NAMALWA (cell line): Measurements from ENCODE around the gene ABL2.
"Not testable (repeated sequence)": the region's sequence is repeated elsewhere in the genome, so short reads cannot be mapped to it uniquely, and the experiment has no call there.

Source experiments
- DNase-seq: peaks from one replicate; pipeline ENCODE4 v3.0.0-alpha.2; 2015; ENCODE audit warnings: low spot score

The ABL2 gene

GRCh38 chr1:179135168-179135567, 94.3 kb downstream of the ABL2 start:
- not testable (repeated sequence) for DNase-seq

DNA sequence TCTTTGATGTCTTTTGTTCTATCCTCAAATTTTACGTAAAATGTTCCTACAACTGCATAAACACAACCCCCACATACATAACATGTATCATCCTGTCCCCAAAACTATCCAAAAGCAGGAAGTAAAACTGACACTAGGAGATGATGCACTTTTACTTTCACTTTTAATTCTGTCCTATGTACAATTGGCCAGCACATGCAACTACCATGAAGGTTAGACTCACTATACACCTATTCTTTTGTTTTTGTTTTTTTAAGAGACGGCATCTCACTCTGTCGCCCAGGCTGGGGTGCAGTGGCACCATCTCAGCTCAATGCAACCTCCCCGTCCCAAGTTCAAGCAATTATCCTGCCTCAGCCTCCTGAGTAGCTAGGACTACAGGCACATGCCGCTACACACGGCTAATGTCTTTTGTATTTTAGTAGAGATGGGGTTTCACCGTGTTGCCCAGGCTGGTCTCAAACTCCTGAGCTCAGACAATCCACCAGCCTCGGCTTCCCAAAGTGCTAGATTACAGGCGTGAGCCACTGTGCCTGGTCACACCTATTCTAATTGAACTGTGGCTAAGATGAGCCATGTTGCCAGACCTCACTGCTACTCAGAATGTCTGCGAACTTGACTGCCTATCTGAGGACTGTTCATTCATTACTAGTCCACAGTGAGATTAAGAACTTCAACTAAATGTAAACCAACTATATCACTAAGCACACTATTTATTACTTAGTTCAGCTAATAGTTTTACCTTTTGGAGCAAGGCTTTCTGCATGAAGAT, 99.6 kb downstream of the ABL2 start:
- DNase-seq, result peak; percentile 87

DNA sequence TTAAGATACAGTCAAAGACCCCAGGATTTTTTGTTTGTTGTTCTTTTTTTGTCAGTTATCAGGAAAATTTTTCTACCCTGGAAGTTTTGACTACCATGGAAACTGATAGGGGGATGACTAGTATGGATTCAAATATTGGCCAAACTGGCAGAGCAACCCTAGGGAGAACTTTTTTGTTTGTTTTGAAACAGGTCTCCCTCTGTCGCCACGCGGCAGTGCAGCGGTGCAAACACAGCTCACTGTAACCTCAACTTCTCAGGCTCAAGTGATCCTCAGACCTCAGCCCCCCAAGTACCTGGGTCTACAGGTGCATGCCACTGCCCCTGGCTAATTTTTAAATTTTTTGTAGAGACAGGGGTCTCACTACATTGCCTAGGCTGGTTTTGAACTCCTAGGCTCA, 101.0 kb downstream of the ABL2 start:
- no peak for DNase-seq

- no peak for DNase-seq
Observed at GRCh38 chr1:179127163-179127895, 102.1 kb downstream of the ABL2 start.

- DNase-seq, result no peak
Observed at GRCh38 chr1:179126338-179127060, 103.0 kb downstream of the ABL2 start.

DNA sequence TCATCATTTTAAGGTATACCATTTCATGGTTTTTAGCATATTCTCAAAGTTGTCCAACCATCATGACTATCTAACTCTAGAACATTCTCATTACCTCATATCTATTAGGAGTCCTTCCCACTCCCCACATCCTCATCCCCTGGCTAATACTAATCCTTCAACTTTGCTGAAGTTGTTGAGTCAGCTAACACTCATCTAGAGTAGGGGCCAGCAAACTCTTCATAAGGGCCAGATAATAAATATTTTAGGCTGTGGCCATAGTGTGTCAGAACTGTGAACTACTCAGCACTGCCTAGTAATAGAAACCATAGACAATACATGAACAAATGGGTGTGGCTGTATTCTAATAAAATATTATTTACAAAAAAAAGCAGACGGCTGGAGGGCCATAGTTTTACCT, 104.6 kb downstream of the ABL2 start:
- no peak for DNase-seq

DNA sequence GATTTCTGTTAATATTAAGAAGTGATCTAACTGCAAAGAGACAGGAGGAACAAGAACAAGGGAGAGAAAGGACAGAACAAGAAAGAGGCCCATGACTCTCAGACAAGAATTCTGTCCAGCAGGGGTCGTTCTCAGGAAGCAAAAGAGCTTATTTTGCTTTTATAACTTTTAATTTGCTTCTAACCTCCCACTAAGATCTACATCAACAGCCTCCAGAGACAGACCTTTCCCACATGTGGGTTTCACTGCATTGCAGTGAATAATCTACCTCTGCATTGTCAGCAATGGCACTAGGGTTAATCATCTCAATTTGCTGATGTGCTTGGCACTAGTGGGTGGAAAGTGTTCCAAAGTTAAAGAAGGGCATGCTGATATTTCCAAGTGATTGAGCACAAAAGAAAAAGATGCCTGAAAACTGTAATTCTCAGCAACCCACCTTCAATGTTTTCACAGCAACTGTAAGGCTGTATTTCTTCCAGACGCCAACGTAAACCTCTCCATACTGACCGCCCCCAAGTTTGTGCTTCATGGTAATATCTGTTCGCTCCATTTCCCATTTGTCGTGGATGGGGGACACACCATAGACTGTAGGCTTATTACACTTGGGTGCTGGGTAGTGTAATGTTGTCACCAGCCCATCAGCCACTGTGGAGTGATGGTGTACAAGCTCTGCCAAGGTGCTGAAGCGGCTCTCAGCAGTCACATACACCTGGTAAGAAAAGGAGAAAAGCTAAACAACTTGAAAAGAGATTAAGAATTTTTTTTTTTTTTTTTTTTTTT, 108.1 kb downstream of the ABL2 start:
- DNase-seq, result peak; percentile 84

GRCh38 chr1:179120736-179121135, 108.7 kb downstream of the ABL2 start:
- DNase-seq, result no peak

DNA sequence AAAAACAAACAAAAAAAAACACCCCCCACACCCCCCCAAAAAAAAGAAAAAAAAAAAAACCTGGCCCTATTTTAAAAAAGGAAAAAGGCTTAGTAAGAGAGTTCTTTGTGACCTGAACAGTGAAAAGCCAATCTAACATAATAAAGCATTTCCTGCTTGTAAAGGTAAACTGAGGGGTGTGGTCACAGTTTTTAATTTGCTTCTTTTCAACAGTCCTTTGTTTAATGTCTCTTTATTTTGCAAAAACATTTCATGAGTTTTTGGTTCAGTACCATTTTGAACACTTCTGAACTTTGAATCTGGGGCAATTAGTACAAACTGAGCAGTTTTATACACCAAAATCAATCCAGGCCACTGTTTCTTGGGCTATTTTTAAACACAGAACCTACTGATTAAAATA, 110.0 kb downstream of the ABL2 start:
- DNase-seq, result no peak

DNA sequence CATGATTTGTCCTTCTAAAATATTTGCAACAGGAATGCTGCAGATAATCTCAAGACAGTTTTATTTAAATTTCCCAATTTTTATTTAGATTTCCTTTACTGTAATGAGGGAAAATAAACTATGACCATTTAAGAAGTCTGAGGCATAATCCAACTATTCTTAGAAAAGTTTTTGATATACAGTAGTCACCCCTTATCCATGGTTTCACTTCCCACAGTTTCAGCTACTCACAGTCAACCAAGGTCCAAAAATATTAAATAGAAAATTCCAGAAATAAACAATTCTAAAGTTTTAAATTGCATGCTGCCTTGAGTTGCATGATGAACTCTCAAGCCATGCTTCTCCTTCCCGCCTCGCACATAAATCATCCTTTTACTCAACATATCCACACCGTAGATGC, 114.3 kb downstream of the ABL2 start:
- DNase-seq, result no peak

- no peak for DNase-seq
Observed at GRCh38 chr1:179108644-179109043, 120.8 kb downstream of the ABL2 start.

GRCh38 chr1:179107706-179108629, 121.5 kb downstream of the ABL2 start:
- no peak for DNase-seq

- peak; percentile 39 for DNase-seq
Observed at GRCh38 chr1:179105393-179105792, 124.1 kb downstream of the ABL2 start.

DNA sequence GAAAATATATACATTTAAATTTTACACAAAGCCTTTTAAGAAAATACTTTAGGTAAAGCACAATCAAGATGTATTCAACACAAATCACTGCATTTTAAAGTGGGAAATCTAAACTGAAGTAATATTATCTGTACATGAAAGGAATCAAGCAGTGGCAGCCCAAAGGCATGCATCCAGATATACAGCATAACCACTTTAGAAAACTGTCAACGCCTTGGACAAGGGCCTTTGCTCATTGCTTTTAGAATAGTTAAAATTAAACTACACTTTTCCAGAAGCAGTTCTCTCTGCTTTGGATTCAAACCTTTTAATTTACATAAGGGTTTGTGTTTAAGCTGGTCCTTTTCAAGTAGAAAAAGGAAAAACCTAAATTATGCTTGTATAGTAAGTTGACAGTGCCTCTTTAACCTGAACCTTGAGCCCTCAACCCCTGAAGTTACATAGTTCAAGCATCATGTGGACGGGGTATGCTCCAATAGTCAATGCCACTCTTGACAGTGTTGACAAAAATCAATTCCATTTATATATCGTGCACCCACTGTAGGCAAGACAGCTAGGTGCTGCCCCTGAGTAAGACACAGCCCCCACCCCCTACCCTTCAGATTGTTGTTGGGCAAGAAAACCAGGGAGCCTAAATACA, 124.7 kb downstream of the ABL2 start:
- no peak for DNase-seq

DNA sequence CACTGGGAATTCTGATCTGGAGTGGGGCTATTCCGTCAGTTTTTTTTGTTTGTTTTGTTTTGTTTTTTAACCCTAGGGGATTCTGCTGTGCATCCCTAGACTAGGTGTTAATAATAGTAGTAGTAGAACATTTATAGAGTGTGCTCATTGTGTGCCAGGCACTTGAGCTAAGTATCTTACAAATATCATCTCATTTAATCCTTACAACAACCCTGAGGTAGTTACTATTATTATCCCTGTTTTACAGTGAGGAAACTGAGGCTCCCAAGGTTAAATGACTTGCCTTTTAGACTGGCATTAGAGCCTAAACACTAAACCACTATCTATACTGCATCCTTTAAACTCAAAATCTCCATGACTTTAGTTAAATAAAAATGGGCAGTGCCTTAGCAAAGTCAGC, 125.5 kb downstream of the ABL2 start:
- no peak for DNase-seq

- no peak for DNase-seq
Observed at GRCh38 chr1:179101566-179101965, 127.9 kb downstream of the ABL2 start.

GRCh38 chr1:179099891-179100290, 129.6 kb downstream of the ABL2 start:
- DNase-seq, result no peak

DNA sequence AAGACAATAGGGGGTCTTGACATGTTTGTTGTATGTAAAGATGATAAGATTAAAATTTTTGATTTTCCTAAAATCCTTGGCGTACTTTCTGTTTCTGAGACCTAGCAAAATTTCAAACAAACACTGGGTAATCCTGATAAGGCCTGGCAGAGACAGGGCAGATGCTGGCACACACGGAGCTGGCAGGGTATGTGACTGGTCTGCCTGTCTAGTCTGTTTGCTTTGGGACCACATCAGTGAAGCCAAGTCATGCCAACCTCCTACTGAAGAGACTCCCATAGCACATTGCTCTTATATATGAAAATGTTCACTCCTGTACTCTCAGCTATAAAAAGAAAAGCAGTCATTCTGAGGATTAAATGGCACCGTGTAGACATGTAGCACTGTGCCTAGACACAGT, 133.6 kb downstream of the ABL2 start:
- no peak for DNase-seq

DNA sequence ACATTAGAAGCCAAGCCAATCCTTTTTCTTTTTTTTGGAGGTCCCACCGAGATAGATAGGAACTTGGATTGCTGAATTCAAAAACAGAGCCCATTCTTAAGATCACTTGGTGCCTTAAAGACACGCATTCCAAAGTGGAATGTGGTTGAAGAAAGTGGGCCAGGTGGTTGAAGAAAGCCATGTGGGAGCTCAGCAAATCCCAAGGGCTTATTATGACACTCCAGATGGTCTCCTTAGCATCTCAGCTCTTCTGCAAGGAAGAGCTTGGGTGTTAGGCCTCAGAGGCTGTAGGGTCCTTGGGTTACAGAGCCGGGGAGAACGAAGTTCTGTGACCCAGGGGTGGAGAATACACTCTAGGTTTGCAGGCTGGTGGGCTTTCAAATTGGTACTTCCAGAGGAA, 134.1 kb downstream of the ABL2 start:
- DNase-seq, result no peak

DNA sequence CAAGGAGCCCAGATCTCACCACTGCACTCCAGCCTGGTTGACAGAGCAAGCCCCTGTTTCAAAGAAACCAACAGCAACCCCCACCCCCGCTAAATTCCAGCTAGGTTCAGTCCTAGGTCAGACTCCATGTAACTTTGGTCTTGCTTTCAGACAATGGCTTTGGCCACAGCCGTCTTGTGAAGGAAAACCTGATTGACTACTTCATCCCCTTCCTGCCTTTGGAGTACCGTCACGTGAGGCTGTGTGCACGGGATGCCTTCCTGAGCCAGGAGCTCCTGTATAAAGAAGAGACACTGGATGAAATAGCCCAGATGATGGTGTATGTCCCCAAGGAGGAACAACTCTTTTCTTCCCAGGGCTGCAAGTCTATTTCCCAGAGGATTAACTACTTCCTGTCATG, 134.7 kb downstream of the ABL2 start:
- no peak for DNase-seq
